Glomerular visceral epithelial cell (primary cell): ENCODE measurements around the gene PHC2.

Experiments used
- DNase-seq: peaks from one replicate; pipeline ENCODE4 v3.0.0-alpha.2; 2016; ENCODE audit errors: extremely low spot score

PHC2 gene, protein sequence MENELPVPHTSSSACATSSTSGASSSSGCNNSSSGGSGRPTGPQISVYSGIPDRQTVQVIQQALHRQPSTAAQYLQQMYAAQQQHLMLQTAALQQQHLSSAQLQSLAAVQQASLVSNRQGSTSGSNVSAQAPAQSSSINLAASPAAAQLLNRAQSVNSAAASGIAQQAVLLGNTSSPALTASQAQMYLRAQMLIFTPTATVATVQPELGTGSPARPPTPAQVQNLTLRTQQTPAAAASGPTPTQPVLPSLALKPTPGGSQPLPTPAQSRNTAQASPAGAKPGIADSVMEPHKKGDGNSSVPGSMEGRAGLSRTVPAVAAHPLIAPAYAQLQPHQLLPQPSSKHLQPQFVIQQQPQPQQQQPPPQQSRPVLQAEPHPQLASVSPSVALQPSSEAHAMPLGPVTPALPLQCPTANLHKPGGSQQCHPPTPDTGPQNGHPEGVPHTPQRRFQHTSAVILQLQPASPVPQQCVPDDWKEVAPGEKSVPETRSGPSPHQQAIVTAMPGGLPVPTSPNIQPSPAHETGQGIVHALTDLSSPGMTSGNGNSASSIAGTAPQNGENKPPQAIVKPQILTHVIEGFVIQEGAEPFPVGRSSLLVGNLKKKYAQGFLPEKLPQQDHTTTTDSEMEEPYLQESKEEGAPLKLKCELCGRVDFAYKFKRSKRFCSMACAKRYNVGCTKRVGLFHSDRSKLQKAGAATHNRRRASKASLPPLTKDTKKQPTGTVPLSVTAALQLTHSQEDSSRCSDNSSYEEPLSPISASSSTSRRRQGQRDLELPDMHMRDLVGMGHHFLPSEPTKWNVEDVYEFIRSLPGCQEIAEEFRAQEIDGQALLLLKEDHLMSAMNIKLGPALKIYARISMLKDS

DNA sequence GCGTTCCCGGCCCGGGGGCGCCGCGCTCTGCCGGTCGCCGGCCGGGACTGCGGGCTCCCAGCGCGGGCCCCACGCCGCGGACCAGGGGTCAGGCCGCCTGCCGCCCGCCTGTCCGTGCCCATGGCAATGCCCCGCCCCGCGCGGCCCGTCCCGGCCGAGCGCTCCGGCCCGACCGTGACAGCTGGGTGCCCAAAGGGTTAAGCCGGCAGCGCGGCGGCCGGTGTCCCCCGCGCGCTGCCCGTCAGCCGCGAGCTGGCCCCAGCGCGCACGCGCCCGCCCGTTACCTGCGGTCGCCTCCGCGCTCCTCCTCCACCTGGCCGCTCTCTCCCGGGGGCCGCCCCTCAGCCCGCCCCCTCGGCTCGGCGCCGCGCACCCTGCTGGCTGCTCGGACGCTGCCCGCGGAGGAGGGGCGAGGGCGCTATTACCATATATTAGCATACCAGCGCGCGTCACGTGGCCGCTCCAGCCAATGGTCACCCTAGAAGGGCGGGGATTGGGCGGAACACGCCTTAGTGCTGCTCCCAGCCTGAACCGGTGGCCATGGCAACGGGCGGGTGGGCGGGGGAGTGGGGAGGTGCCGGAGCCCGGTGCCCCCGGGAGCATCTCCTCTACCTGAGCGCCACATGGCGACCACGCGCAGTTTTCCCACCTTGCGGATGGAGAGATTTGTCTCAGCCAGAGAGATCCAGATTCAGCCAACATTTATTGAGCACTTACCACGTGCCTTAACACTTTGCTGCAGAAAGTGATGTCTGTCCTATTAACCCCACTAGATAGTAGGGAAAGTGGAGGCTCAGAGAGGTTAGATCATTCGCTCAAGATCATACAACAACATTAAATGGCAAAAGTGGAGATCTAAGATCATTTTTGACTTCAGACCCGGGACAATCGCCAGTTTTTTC lies at the start of gene PHC2:
Gene PHC2, minus strand, starts transcription at position 404 of the 902 bp plus-strand sequence. CDS start 55,556 bp downstream, outside the sequence.
- peak; percentile 96 for DNase-seq

DNA sequence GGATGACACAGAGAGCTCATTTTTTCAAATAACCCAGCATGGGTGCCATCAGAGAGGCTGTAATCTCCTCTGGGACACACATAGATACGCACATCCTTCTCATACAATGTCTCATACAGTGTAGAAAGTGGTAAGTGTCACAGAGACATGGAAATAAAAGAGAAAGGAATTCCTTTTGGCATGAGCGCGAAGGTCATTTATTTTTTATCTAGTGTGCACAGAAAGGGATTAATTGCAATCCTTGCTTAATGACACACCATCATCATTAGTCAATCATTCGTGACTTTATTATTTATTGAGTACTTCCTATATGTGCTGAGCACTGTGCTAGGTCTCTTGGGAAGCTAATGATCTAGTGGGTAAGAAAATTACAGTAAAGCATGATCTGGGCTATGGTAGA lies 46.6 kb upstream of the PHC2 start:
- no peak for DNase-seq

- no peak for DNase-seq
Observed at GRCh38 chr1:33473900-33474299, 43.0 kb upstream of the PHC2 start.

- peak; percentile 98 for DNase-seq
Observed at GRCh38 chr1:33472269-33472980, 41.5 kb upstream of the PHC2 start, which contains the start of gene ZSCAN20. Gene ZSCAN20 (plus strand): TSS chr1:33472645. CDS start chr1:33479289, 6,644 bp downstream.

DNA sequence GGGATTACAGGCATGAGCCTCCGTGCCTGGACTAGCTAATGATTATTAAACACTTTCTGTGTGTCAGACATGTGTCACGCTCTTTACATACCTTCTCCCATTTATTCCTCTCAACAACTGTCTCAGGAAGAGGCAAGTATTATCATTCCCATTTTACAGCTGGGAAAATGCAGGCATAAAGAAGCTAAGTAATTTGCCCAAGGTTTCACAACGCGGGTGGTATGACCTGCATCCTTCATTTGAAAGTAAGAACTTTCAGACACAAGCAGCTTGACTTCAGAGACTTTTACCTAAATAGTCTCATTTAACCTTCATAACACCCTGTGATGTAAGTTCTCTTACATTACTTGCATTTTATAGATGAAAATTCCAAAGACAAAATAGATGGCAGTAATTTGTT lies 40.5 kb upstream of the PHC2 start:
- DNase-seq, result no peak

GRCh38 chr1:33470495-33471012 lies 39.7 kb upstream of the PHC2 start:
- DNase-seq, result peak; percentile 78

DNA sequence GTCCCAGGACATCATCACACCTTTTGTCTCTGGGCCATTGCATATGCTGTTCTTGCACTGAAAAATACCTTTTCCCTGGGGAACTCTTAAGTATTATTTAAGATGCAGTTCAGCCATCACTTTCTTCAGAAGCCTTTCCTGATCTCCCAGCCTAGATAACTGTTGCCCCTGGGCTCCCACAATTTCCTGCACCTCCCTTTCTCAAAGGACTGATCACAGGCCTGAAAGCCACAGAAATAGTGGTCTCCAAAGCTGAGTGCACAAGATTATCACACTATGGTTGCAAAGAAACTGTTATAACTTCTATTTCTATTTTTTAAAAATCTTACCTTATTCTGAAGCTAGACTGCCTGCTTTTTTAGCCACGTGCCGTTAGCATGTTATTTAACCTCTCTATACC lies 38.8 kb upstream of the PHC2 start:
- DNase-seq, result no peak

DNA sequence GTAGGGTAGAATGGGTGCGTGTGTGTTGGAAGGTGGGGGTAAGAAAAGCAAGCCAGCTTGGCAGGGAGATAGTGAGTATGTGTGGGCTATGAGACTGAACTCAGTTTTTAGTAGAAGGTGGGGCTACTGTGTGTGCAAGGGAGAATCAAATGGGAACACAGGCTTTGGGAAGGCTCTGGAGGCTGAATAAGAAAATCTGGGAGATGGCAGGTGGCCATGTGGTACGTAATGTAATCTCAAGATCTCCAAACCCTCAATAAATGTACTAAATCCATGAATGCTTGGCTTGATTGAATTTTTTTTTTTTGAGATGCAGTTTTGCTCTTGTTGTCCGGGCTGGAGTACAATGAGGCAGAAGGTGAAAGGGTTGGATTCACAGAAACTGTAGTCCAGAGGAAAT lies 38.1 kb upstream of the PHC2 start:
- no peak for DNase-seq

DNA sequence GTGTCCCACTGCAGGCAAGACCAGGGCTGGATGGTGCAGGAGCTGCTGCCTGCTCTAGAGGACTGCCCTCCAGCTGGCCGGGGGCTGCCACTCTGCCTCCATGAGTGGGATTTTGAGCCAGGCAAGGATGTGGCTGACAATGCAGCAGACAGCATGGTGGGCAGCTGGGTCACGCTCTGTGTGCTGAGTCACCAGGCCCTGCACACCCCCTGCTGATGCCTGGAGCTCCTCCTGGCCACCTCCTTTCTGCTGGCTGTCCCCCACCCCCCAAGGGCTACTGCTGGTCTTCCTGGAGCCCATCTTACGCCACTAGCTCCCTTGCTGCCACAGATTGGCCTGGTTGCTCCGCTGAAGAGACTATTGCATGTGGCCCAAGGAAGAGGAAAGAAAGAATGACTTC lies 37.6 kb upstream of the PHC2 start:
- no peak for DNase-seq

GRCh38 chr1:33468011-33468410 lies 37.1 kb upstream of the PHC2 start:
- DNase-seq, result no peak

DNA sequence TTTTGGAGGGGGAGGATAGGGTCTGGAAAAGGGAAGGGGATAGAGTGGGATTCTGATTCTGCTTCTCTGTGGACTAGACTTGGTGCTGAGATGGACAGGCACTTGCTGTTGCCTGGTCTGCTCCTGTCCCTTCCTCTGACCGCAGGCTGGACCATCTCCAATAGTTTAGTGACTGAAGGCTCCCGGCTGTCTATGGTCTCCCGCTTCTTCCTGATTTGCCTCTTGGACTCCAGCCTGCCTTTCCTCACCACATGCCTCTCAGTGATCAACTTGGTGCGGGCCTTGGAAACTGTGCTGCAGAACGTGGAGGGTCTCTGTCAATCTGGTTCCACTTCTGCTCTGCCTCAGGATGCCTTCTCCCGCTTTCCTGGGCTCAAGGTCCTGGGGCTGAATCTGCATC lies 35.3 kb upstream of the PHC2 start:
- no peak for DNase-seq

DNA sequence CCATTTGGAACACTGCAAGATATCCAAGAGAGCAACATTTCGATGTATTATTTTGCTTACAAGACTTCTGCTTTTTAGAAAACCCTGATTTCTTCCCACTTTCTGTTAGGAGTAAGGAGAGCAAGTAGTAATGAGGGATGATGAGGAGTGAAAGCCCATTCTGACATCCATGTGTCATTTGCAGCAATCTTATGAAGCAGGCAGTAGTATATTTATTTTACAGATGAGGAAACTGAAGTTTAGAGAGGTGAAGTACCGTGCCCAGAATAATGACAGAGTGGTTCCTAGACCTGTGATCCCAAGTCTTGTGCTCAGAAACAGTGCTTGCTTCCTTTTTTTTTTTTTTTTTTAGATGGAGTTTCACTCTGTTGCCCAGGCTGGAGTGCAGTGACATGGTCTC lies 34.4 kb upstream of the PHC2 start:
- DNase-seq, result no peak

DNA sequence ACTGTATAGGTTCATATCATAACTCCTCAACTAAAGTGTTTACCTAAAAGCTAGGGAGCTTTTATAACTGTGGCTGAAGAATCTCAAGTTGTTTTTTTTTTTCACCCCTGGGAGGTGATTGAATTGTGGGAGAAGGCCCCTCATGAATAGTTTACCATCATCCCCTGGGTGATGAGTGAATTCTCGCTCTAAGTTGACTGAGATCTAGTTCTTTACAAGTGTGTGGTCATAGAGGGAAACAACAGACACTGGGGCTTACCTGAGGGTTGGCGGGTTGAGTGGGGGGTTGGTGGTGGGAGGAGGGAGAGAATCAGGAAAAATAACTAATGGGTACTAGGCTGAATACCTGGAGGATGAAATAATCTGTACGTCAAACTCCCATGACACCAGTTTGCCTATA lies 33.7 kb upstream of the PHC2 start:
- no peak for DNase-seq

- no peak for DNase-seq
Observed at GRCh38 chr1:33462405-33463164, 31.7 kb upstream of the PHC2 start.

DNA sequence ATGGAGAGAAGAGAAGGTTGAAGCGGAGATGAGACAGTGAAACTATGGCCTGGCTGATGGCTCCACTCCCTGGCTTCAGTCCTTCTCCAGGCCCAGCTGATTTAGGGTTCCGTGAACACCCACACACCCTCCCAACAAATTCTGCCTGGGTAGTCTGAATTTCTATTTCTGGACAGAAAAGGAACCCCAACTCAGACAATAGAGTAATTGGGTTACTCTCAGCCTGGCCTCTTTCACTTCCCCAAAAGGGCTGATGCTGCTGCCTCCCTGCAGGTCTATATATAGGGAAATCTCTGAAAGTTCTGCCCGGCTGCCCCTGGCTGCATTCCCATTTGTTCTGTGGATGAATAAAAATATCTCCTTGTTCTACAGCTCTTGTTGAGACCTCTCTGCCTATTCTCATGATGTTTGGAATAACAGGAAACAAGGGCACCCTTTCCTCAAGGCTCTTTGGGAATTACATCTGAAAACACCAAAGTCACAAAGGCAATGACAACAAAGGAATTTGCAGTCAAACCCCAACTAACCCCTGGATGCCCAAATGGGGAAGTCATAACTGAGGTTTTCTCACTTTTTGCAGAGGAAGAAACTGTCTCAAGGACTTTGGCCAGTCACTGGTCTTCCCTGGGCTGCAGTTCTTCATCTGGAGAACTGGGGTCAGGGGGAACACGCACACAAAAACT lies 30.2 kb upstream of the PHC2 start:
- no peak for DNase-seq

DNA sequence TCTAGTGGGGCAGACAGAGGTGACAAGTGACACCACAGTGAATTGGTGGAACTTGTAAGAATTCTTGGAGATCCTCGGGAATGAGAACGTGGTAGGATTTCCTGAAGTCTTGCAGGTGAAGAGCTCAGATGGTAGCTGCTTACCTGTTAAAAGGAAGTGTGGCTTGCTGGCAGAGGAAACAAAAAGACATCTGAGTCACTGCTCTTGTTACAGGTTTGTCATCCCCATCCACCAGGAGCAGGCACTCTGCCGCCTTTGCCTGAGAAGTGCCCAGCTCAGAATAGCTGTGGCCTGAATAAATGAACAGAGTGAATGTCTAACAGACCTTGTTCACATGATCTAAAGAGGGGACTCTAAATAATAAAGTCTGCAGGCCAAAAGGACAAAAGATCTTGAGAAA lies 29.2 kb upstream of the PHC2 start:
- no peak for DNase-seq

DNA sequence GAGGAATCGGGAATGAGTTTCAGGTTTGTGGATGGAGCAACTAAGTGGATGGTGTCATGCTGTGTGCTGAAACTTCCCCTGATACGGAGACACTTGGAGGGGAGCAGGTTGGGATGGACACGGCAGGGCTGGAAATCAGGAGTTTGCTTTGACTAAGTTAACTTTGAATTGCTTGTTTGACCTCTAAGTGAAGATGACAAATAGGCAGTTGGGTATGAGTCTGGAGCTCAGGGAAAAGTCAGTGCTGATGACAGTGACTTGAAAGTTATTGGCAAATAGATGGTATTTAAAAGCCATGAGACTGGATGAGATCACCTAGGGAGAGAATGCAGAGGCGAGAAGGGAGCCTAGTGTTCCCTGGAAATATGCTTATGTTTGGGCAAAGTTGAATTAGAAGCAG lies 28.8 kb upstream of the PHC2 start:
- no peak for DNase-seq

DNA sequence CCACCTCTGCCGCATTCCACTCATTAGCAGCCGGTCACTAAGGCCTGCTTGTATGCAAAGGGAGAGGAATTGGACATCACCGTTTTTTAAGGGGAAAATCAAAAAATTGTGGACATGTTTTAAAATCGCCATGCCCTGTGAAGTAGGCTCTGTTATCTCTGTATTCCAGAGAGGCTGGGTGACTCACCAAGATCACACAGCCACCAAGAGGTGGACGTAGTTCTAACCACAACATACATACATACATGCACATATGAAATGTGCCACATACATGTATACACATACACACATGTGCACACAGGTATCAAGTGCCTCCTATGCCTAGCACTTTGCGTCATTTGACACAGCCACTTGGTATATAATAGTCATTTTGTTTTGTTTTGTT lies 25.6 kb upstream of the PHC2 start:
- no peak for DNase-seq
